GM21825 (cell line): Measurements from ENCODE around the gene NFYC.

ENCODE experiments used
- ATAC-seq: cut with Tn5 transposase; IDR thresholded peaks from one replicate; pipeline ENCODE4 v1.9.1; 2021; ENCODE audit warnings: mild to moderate bottlenecking, moderate library complexity; ENCODE audit not compliant: unreplicated experiment

NFYC gene

GRCh38 chr1:40794974-40795715 lies 103.6 kb downstream of the NFYC start:
- no peak for ATAC-seq

GRCh38 chr1:40795811-40796586 lies 104.5 kb downstream of the NFYC start:
- ATAC-seq = no peak

- no peak for ATAC-seq
These were observed 105.6 kb downstream of the NFYC start for GRCh38 chr1:40796939-40797667.

GRCh38 chr1:40797668-40798010 lies 106.1 kb downstream of the NFYC start:
- no peak for ATAC-seq

- no peak for ATAC-seq
These were observed 107.1 kb downstream of the NFYC start for GRCh38 chr1:40798366-40799281.

GRCh38 chr1:40799351-40799867 lies 107.9 kb downstream of the NFYC start:
- no peak for ATAC-seq

GRCh38 chr1:40801742-40802077 lies 110.2 kb downstream of the NFYC start:
- no peak for ATAC-seq

- peak; percentile 68 for ATAC-seq
These were observed 110.7 kb downstream of the NFYC start for GRCh38 chr1:40802078-40802741.

- no peak for ATAC-seq
These were observed 111.2 kb downstream of the NFYC start for GRCh38 chr1:40802742-40803113.

- ATAC-seq = no peak
These were observed 111.9 kb downstream of the NFYC start for GRCh38 chr1:40803447-40803846.

- ATAC-seq = no peak
These were observed 112.4 kb downstream of the NFYC start for GRCh38 chr1:40803902-40804301.

- ATAC-seq = no peak
These were observed 114.7 kb downstream of the NFYC start for GRCh38 chr1:40806240-40806639.

GRCh38 chr1:40806731-40807695 lies 115.5 kb downstream of the NFYC start:
- ATAC-seq = no peak

- no peak for ATAC-seq
These were observed 116.5 kb downstream of the NFYC start for GRCh38 chr1:40808002-40808401.

GRCh38 chr1:40808444-40808843 lies 116.9 kb downstream of the NFYC start:
- no peak for ATAC-seq

GRCh38 chr1:40808909-40809308 lies 117.4 kb downstream of the NFYC start:
- no peak for ATAC-seq

- ATAC-seq = no peak
These were observed 119.4 kb downstream of the NFYC start for GRCh38 chr1:40810927-40811326.

GRCh38 chr1:40815420-40815819 lies 123.9 kb downstream of the NFYC start:
- no peak for ATAC-seq

- ATAC-seq = no peak
These were observed 126.3 kb downstream of the NFYC start for GRCh38 chr1:40817791-40818263.
